ENCODE measurements around the gene TTC21B. TPM values are rescaled to one million over a fixed set of nuclear protein-coding genes. Genes with fewer than 3 reads are reported as not detected.

The TTC21B gene
- total and polyA plus RNA-seq, 2 of the 8 experiments (the other 6 are each of a cell fraction or from before 2014, with no cell fraction given): 6.9 to 20.8 TPM

DNA sequence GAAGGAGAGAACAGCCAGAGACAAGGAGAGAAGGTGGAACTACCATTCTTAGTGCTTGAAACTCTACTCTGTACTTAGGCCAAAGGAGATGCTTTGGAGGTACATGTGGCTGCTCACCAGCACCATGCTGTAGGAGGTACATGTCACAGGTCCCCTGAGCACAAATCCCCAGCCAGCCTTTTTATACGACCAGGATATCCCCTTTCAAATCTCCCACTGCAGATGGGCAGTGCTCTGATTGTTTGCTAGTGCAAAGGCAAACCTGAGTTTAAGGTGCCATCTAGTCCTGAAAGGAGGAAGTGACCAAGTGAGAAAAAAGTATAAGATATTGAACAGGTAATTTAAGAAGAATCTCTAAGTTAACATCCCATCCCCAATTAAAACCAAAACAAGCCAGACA, 17.1 kb upstream of the TTC21B start:
- no peak overlapping the region for H3K27ac ChIP-seq (ENCODE audit: low read depth, low read length)
- CTCF ChIA-PET (ENCODE audit: partially characterized antibody): interaction anchor here (1.7 kb wide), 1 partner anchor 17 kb away, joined by 7 read pairs; the partner anchor contains the start of gene TTC21B

More for the DNA sequence above, 17.1 kb upstream of the TTC21B start:
- H4K20me1 ChIP-seq (replicated peaks in 1 of 2; ENCODE audit: control insufficient read depth in 1 of 2, insufficient read depth in 2 of 2, low read length in 2 of 2): no peaks in the 10 kb centered on the region
- H4K91ac ChIP-seq (replicated peaks; ENCODE audit: insufficient read length, low read length): no peak overlapping the region
- no peak overlapping the region for H3K4ac ChIP-seq (replicated peaks; ENCODE audit: insufficient read length, low read depth, low read length)
- no peak overlapping the region for H2BK5ac ChIP-seq (ENCODE audit: low read depth, low read length)
- no peak overlapping the region for H3K9ac ChIP-seq (replicated peaks in 1 of 4; ENCODE audit: extremely low read depth in 1 of 4, low read depth in 3 of 4, low read length in 3 of 4)
- H3K4me3 ChIP-seq (ENCODE audit: extremely low read depth in 1 of 4, insufficient read depth in 2 of 4, low read depth in 3 of 4, low read length in 4 of 4): no peak overlapping the region
- no peak for DNase-seq (ENCODE audit: low read depth in 1 of 2, low spot score in 2 of 2)
- H3K79me1 ChIP-seq (ENCODE audit: low read depth, low read length): no peaks in the 10 kb centered on the region
- no peak overlapping the region for H3K4me2 ChIP-seq (ENCODE audit: insufficient read depth in 1 of 2, low read depth in 2 of 2, low read length in 2 of 2)
- 0 out of 2 replicates have a peak overlapping the region, but pooled peaks have one; percentile 12 for H2AFZ ChIP-seq (ENCODE audit: low read length)
- H3K18ac ChIP-seq (ENCODE audit: extremely low read depth, low read length): no peak overlapping the region
- TF ChIP-seq RAD21 (IDR thresholded peaks at IDR 0.05 in 1 of 2, conservative IDR thresholded peaks at IDR 0.05 in 1 of 2; ENCODE audit: low read depth in 2 of 2, low read length in 2 of 2) (peak; percentile 30 to 38), CBX5 (IDR thresholded peaks at IDR 0.05; ENCODE audit: low read depth, low read length) (no peak)
- H2BK120ac ChIP-seq (replicated peaks; ENCODE audit: low read depth, low read length): no peak overlapping the region
- H3K79me2 ChIP-seq (ENCODE audit: control insufficient read depth in 1 of 2, insufficient read depth in 2 of 2, low read length in 2 of 2): no peaks in the 10 kb centered on the region
- no peaks in the 10 kb centered on the region for H3K36me3 ChIP-seq (ENCODE audit: control insufficient read depth in 2 of 4, insufficient read depth in 4 of 4, low read length in 3 of 4)
- no peak overlapping the region for H3K14ac ChIP-seq (ENCODE audit: insufficient read length)
- H2AK5ac ChIP-seq (ENCODE audit: low read depth, low read length): no peak overlapping the region
- H3K4me1 ChIP-seq (replicated peaks in 1 of 4; ENCODE audit: control insufficient read depth in 3 of 4, insufficient read depth in 4 of 4, low read length in 3 of 4): no peaks in the 10 kb centered on the region
- FAIRE-seq: no peak
- H3K23me2 ChIP-seq (ENCODE audit: low read depth, low read length): no peaks in the 10 kb centered on the region
- POLR2A ChIA-PET (ENCODE audit: partially characterized antibody): interaction anchor here (0.9 kb wide), 1 partner anchor 14 kb away, joined by 3 read pairs; no protein-coding TSS in a partner anchor
- no peak overlapping the region for H3K56ac ChIP-seq (replicated peaks; ENCODE audit: insufficient read length, low read depth, low read length)
- H3K23ac ChIP-seq (ENCODE audit: insufficient read length): no peak overlapping the region
- H3K9me3 ChIP-seq (ENCODE audit: insufficient read depth in 2 of 2, low read depth in 1 of 2, low read length in 1 of 2): no peaks in the 10 kb centered on the region
- H2BK15ac ChIP-seq (ENCODE audit: low read length): no peak overlapping the region
- 70% methylated on average over 1 of the region's 1 CpG; no CpG with 5 or more reads in 1 of the 2 experiments for WGBS, 2 experiments (ENCODE audit: extremely low coverage in 1 of 2, insufficient coverage in 1 of 2, insufficient read length in 1 of 2, insufficient replicate concordance in 2 of 2, low coverage in 1 of 2, low lambda C conversion rate in 2 of 2, missing lambda C conversion rate in 1 of 2)
- H4K8ac ChIP-seq (ENCODE audit: extremely low read depth, insufficient read depth, low read length): no peak overlapping the region
- H4K5ac ChIP-seq (ENCODE audit: insufficient read length, low read depth, low read length): no peak overlapping the region
- H2BK12ac ChIP-seq (ENCODE audit: low read depth, low read length): no peak overlapping the region
- no peaks in the 10 kb centered on the region for H3K27me3 ChIP-seq (replicated peaks in 1 of 4; ENCODE audit: control insufficient read depth in 3 of 4, extremely low read depth in 1 of 4, insufficient read depth in 3 of 4, low read length in 3 of 4)
- H2BK20ac ChIP-seq (ENCODE audit: low read length): no peak overlapping the region
